HG03139 (cell line): ENCODE data around the gene NMNAT2.
"Not testable (repeated sequence)": the region's sequence is repeated elsewhere in the genome, so short reads cannot be mapped to it uniquely, and the experiment has no call there.

ENCODE experiments used
- ATAC-seq: cut with Tn5 transposase; IDR thresholded peaks from one replicate; pipeline ENCODE4 v1.9.1; 2021; ENCODE audit not compliant: unreplicated experiment

The NMNAT2 gene

GRCh38 chr1:183418696-183419095 is 516 bp upstream of the NMNAT2 start:
- ATAC-seq, result no peak

GRCh38 chr1:183416850-183417771 is 1.1 kb downstream of the NMNAT2 start:
- ATAC-seq, result no peak

- no peak for ATAC-seq
These were observed 3.8 kb downstream of the NMNAT2 start for GRCh38 chr1:183414365-183414764.

- ATAC-seq, result no peak
These were observed 7.1 kb downstream of the NMNAT2 start for GRCh38 chr1:183411091-183411490.

GRCh38 chr1:183407961-183408360 is 10.2 kb downstream of the NMNAT2 start:
- ATAC-seq, result no peak

- ATAC-seq, result no peak
These were observed 10.7 kb downstream of the NMNAT2 start for GRCh38 chr1:183407474-183407873.

GRCh38 chr1:183404476-183404875 is 13.7 kb downstream of the NMNAT2 start:
- no peak for ATAC-seq

- ATAC-seq, result no peak
These were observed 14.7 kb downstream of the NMNAT2 start for GRCh38 chr1:183403498-183403897.

- ATAC-seq, result not testable (repeated sequence)
These were observed 16.6 kb downstream of the NMNAT2 start for GRCh38 chr1:183401565-183401964.

GRCh38 chr1:183394435-183394834 is 23.7 kb downstream of the NMNAT2 start:
- no peak for ATAC-seq

GRCh38 chr1:183391863-183392262 is 26.3 kb downstream of the NMNAT2 start:
- no peak for ATAC-seq

- ATAC-seq, result no peak
These were observed 27.6 kb downstream of the NMNAT2 start for GRCh38 chr1:183390561-183390960.

GRCh38 chr1:183388735-183389134 is 29.4 kb downstream of the NMNAT2 start:
- ATAC-seq, result no peak

GRCh38 chr1:183385340-183386144 is 32.6 kb downstream of the NMNAT2 start:
- no peak for ATAC-seq

GRCh38 chr1:183379951-183380350 is 38.2 kb downstream of the NMNAT2 start:
- ATAC-seq, result no peak

- no peak for ATAC-seq
These were observed 42.8 kb downstream of the NMNAT2 start for GRCh38 chr1:183375381-183375780.

GRCh38 chr1:183374825-183375224 is 43.4 kb downstream of the NMNAT2 start:
- ATAC-seq, result no peak

- ATAC-seq, result no peak
These were observed 45.5 kb downstream of the NMNAT2 start for GRCh38 chr1:183372586-183373230.

GRCh38 chr1:183370399-183371058 is 47.7 kb downstream of the NMNAT2 start:
- no peak for ATAC-seq

GRCh38 chr1:183368213-183369108 is 49.7 kb downstream of the NMNAT2 start:
- no peak for ATAC-seq
